ENCODE results near the gene PCDHGB3.
A peak's percentile ranks its signal among the peaks of the same experiment; 100 is the strongest.
"Not testable (repeated sequence)": the region's sequence is repeated elsewhere in the genome, so short reads cannot be mapped to it uniquely, and the experiment has no call there.

PCDHGB3 gene

DNA sequence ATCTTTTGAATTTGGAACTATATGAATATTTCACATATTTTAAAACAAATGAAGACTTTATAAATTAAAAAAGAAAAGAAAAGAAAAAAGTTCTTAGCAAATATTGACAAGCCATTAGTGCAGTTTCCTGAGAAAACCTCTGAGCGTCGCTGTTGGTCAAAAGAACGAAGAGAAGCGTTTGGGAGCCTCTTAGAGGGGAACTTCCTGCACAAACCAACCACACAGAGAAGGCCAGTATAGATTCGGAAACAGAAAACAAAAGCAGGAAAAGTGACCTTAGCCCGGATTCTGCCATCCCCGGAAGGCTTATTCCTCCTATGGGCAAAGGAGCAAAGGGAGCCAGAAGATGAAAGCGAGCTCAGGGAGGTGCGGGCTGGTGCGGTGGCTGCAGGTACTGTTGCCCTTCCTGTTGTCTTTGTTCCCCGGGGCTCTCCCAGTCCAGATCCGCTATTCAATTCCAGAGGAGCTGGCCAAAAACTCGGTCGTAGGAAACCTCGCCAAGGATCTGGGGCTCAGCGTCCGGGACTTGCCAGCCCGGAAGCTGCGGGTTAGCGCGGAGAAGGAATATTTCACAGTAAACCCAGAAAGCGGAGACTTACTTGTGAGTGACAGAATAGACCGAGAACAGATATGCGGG, 10.1 kb upstream of the PCDHGB3 start, which contains the start of gene PCDHGB2:
TSS of gene PCDHGB2 (plus strand) at position 205 of the 637 bp plus-strand sequence. CDS start at position 347, 142 bp downstream.
- DNase-seq (ENCODE audit: low spot score) = peak; percentile 41

DNA sequence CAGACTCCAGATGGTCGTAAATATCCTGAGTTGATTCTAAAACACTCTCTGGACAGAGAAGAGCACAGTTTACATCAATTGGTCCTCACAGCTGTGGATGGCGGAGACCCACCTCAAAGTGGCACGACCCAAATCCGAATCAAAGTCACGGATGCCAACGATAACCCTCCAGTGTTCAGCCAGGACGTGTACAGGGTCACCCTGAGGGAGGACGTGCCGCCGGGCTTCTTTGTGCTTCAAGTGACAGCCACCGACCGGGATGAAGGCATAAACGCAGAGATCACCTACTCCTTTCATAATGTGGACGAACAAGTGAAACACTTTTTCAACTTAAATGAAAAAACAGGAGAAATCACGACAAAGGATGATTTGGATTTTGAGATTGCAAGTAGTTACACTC, 9.4 kb upstream of the PCDHGB3 start:
- no peak for DNase-seq (ENCODE audit: low spot score)

DNA sequence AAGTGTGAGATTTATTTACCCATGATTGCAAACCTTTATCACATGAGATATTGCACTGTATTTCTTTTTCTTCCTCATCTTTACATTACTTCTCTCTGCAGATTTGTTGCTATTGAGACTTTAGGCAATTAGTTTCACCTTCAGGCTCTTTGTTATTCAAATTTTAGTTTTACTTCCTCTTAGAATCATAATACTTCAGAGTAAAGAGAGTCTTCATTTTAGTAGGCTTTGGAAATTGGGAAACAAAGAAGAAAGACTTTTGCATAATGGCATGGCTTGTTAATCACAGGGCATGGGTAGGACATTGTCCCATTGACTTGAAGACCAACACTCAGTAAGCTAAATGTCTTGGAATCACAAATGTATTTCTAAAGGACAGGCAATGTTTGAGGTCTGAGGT, 7.3 kb upstream of the PCDHGB3 start:
- no peak for DNase-seq (ENCODE audit: low spot score)

DNA sequence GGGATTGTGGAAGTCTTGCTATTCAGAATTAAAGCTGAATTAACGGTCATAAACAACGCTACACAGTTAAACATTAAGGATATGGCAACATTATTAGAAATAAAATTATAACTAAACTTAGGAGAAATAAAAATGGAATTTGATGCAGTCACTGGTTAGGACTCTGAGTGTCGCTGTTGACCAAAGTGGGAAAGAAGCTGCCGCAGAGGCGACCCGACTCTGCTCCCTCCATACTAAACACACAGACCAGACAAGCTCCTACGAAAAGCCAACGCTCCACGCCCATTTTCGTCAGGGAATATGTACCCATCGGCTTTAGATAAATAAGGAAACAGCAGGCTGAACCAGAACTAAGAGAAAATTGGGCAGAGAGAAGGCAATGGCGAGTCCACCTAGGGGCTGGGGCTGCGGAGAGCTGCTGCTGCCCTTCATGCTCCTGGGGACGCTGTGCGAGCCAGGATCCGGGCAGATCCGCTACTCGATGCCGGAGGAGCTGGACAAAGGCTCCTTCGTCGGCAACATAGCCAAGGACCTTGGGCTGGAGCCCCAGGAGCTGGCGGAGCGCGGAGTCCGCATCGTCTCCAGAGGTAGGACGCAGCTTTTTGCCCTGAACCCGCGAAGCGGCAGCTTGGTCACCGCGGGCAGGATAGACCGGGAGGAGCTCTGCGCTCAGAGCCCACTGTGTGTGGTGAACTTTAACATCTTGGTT, 5.9 kb upstream of the PCDHGB3 start, which contains the start of gene PCDHGA5:
TSS of gene PCDHGA5 (plus strand) at position 211 of the 709 bp plus-strand sequence. CDS start at position 380, 169 bp downstream.
- no peak for DNase-seq (ENCODE audit: low spot score)

DNA sequence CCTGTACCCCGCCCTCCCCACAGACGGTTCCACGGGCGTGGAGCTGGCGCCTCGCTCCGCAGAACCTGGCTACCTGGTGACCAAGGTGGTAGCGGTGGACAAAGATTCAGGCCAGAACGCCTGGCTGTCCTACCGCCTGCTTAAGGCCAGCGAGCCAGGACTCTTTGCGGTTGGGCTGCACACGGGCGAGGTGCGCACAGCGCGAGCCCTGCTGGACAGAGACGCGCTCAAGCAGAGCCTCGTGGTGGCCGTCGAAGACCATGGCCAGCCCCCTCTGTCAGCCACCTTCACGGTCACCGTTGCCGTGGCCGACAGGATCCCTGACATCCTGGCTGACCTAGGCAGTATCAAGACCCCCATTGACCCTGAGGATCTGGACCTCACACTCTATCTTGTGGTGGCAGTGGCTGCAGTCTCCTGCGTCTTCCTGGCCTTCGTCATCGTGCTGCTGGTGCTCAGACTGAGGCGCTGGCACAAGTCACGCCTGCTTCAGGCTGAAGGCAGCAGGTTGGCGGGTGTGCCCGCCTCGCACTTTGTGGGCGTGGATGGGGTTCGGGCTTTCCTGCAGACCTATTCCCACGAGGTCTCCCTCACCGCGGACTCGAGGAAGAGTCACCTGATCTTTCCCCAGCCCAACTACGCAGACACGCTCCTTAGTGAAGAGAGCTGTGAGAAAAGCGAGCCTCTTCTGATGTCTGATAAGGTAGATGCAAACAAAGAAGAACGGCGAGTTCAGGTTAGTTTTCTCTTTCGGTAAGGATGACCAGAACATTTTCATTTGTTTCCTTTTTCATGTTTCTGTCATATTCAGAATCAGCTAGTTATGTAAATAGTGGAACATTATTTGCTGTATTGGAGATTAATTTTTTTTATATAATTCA, 3.8 kb upstream of the PCDHGB3 start:
- no peak for DNase-seq (ENCODE audit: low spot score)

DNA sequence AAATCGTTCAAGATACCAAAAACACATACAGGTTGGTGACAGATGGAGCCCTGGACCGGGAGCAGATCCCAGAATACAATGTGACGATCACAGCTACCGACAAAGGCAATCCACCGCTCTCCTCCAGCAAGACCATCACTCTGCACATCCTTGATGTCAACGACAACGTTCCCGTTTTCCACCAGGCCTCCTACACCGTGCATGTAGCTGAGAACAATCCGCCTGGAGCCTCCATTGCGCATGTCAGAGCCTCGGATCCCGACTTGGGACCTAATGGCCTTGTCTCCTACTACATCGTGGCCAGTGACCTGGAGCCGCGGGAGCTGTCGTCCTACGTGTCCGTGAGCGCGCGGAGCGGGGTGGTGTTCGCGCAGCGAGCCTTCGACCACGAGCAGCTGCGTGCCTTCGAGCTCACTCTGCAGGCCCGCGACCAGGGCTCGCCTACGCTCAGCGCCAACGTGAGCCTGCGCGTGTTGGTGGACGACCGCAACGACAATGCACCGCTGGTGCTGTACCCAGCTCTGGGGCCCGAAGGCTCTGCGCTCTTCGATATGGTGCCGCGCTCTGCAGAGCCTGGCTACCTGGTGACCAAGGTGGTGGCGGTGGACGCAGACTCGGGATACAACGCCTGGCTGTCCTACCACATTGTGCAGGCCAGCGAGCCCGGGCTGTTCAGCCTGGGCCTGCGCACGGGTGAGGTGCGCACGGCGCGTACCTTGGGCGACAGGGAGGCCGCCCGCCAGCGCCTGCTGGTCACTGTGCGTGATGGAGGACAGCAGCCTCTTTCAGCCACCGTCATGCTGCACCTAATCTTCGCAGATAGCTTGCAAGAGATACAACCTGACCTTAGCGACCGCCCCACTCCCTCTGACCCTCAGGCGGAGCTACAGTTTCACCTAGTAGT, 1.8 kb downstream of the PCDHGB3 start:
- no peak for DNase-seq (ENCODE audit: low spot score)

DNA sequence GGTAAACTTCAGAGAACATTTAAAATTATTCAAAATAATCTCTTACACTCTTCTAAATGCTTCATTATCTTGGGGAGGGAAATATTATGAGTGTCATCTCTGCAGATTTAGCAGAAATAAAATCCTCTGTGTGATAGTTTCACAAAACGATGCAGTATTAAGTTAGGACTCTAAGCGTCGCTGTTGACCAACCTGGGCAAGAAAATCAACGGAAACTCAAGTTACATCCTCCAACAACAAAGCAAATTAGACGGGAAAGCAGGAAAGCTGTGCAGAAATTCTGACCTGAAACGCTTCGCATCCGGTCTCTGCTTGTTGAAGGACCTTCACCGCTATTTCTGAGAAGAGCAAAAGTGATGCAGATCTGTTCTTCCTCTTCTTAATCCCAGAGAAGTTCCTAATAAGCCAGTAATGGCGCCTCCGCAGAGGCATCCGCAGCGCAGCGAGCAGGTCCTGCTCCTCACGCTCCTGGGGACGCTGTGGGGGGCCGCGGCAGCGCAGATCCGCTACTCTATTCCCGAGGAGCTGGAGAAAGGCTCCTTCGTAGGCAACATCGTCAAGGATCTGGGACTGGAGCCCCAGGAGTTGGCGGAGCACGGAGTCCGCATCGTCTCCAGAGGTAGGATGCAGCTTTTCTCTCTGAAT, 3.8 kb downstream of the PCDHGB3 start, which contains the start of gene PCDHGA6:
TSS of gene PCDHGA6 (plus strand) at position 219 of the 645 bp plus-strand sequence. CDS start at position 412, 193 bp downstream.
- no peak for DNase-seq (ENCODE audit: low spot score)

DNA sequence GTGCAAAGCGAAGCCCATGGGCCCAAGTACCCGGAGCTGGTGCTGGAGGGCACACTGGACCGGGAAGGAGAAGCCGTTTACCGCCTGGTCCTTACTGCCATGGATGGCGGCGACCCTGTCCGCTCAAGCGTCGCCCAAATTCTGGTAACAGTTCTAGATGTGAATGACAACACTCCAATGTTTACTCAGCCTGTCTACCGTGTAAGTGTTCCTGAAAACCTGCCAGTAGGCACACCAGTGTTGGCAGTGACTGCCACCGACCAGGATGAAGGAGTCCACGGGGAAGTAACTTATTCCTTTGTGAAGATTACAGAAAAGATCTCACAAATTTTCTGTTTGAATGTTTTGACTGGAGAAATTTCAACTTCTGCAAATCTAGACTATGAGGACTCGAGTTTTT, 4.6 kb downstream of the PCDHGB3 start:
- no peak for DNase-seq (ENCODE audit: low spot score)

DNA sequence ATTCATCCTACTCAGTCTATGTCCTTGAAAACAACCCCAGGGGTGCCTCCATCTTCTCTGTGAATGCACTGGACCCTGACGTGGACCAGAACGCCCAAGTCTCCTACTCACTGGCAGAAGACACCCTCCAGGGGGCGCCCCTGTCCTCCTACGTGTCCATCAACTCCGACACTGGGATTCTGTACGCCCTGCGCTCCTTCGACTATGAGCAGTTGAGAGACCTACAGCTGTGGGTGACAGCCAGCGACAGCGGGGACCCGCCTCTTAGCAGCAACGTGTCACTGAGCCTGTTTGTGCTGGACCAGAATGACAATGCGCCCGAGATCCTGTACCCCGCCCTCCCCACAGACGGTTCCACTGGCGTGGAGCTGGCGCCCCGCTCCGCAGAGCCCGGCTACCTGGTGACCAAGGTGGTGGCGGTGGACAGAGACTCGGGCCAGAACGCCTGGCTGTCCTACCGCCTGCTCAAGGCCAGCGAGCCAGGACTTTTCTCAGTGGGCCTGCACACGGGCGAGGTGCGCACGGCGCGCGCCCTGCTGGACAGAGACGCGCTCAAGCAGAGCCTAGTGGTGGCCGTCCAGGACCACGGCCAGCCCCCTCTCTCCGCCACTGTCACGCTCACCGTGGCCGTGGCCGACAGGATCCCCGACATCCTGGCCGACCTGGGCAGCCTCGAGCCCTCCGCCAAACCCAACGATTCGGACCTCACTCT, 5.6 kb downstream of the PCDHGB3 start:
- not testable (repeated sequence) for DNase-seq (ENCODE audit: low spot score)

DNA sequence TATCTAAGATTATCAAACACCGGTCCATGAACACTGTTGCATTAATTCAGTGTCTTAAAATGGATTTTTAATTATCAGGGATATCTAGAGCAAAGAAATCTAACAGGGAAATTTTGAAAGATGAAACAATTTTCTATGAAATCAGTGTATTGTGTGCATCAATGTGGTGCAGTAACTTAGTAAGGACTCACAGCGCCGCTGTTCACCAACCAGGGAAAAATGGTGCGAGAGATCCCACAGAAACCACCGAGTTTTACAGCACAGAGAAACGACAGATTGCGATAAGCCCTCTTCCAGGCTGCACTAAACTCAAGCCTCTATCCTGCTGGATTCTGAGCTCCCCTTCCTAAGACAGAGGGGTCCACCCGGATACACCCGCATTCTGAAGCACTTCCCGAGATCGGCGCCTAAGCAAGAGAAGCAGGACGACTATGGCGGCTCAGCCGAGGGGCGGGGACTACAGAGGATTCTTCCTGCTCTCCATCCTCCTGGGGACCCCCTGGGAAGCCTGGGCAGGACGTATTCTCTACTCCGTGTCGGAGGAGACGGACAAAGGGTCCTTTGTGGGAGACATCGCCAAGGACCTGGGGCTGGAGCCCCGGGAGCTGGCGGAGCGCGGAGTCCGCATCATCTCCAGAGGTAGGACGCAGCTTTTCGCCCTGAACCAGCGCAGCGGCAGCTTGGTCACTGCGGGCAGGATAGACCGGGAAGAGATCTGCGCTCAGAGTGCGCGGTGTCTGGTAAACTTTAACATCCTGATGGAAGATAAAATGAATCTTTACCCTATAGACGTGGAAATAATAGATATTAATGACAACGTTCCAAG, 12.6 kb downstream of the PCDHGB3 start, which contains the start of gene PCDHGA7:
TSS of gene PCDHGA7 (plus strand) at position 274 of the 826 bp plus-strand sequence. CDS start at position 432, 158 bp downstream.
- no peak for DNase-seq (ENCODE audit: low spot score)

DNA sequence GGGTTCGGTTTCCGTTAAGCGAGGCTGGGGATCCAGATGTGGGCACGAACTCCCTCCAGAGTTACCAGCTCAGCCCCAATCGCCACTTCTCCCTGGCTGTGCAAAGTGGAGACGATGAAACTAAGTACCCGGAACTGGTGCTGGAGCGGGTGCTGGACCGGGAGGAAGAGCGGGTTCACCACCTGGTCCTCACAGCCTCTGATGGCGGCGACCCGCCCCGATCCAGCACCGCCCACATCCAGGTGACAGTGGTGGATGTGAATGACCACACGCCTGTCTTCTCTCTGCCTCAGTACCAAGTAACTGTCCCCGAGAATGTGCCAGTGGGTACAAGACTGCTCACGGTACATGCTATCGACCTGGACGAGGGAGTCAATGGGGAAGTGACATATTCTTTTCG, 13.3 kb downstream of the PCDHGB3 start:
- DNase-seq (ENCODE audit: low spot score) = no peak

DNA sequence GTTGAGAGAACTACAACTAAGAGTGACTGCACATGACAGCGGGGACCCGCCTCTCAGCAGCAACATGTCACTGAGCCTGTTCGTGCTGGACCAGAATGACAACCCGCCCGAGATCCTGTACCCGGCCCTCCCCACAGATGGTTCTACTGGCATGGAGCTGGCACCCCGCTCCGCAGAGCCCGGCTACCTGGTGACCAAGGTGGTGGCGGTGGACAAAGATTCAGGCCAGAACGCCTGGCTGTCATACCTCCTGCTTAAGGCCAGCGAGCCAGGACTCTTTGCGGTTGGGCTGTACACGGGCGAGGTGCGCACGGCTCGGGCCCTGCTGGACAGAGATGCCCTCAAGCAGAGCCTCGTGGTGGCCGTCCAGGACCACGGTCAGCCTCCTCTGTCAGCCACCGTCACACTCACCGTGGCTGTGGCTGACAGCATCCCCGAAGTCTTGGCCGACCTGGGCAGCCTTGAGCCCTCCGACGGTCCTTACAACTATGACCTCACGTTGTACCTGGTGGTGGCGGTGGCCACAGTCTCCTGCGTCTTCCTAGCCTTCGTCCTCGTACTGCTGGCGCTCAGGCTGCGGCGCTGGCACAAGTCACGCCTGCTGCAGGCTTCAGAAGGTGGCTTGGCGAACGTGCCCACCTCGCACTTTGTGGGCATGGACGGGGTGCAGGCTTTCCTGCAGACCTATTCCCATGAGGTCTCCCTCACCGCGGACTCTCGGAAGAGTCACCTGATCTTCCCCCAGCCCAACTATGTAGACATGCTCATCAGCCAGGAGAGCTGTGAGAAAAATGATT, 14.6 kb downstream of the PCDHGB3 start:
- DNase-seq (ENCODE audit: low spot score) = no peak

DNA sequence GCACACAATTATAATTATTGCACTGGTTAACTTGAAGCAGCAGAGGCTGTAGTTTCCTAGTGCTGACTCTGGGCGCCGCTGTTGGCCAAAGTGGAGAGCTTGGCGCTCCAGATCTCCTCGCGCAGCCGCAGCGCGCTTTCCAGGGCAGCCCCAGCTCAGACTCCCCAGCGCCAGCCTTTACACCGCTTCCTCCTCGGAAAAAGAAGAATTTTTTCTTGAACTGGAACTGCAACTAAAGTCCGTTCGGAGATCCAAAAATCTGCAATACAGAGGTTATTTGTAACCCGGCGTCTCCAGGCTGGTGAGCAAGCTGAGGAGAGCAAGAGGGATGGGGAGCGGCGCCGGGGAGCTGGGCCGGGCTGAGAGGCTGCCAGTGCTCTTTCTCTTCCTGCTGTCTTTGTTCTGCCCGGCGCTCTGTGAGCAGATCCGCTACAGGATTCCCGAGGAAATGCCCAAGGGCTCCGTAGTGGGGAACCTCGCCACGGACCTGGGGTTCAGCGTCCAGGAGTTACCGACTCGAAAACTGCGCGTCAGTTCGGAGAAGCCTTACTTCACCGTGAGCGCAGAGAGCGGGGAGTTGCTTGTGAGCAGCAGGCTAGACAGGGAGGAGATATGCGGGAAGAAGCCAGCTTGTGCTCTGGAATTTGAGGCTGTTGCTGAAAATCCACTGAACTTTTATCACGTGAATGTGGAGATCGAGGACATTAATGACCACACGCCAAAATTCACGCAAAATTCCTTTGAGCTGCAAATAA, 17.7 kb downstream of the PCDHGB3 start, which contains the start of gene PCDHGB4:
TSS of gene PCDHGB4 (plus strand) at position 142 of the 755 bp plus-strand sequence. CDS start at position 329, 187 bp downstream.
- DNase-seq (ENCODE audit: low spot score) = peak; percentile 37

DNA sequence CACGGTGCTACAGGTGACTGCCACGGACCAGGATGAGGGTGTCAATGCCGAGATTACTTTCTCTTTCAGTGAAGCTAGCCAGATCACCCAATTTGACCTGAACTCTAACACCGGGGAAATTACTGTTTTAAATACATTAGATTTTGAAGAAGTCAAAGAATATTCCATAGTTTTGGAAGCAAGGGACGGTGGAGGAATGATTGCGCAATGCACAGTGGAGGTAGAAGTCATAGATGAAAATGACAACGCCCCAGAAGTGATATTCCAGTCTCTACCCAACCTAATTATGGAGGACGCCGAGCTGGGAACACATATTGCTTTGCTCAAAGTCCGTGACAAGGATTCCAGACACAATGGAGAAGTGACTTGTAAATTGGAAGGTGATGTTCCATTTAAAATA, 18.6 kb downstream of the PCDHGB3 start:
- no peak for DNase-seq (ENCODE audit: low spot score)

DNA sequence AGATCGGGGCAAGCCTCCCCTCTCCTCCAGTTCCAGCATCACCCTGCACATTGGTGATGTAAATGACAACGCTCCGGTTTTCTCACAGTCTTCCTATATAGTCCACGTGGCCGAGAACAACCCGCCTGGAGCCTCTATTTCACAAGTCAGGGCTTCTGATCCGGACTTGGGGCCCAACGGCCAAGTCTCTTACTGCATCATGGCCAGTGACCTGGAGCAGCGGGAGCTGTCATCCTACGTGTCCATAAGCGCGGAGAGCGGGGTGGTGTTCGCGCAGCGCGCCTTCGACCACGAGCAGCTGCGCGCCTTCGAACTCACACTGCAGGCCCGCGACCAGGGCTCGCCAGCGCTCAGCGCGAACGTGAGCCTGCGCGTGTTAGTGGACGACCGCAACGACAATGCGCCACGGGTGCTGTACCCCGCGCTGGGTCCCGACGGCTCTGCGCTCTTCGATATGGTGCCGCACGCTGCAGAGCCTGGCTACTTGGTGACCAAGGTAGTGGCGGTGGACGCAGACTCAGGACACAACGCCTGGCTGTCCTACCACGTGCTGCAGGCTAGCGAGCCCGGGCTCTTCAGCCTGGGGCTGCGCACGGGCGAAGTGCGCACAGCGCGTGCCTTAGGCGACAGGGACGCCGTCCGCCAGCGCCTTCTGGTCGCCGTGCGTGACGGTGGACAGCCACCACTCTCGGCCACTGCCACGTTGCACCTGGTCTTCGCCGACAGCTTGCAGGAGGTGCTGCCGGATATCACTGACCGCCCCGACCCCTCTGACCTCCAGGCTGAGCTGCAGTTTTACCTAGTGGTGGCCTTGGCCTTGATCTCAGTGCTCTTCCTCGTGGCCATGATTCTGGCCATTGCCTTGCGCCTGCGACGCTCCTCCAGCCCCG, 19.4 kb downstream of the PCDHGB3 start:
- no peak for DNase-seq (ENCODE audit: low spot score)

All from iPS-NIHi11 (cell line).